Caco-2 (cell line): ENCODE results near the gene ME3. TPM values are rescaled to one million over a fixed set of nuclear protein-coding genes. Genes with fewer than 3 reads are reported as not detected.

Source experiments
- BruUV-seq: library from RNA; stranded (reverse); fragments of 400-500 nt; replicated peaks from 2 replicates; lab custom pipeline; 2021; lab: Mats Ljungman, UMichigan
- CTCF ChIA-PET: fragments of 300-600 bp; sonication (Branson Sonifier 250); formaldehyde crosslinking; loops from one replicate; lab custom pipeline; 2022; ENCODE audit warnings: antibody characterized with exemption; lab: Charles Lee
- POLR2A ChIA-PET: fragments of 300-600 bp; sonication (Branson Sonifier 250); formaldehyde crosslinking; loops from one replicate; lab custom pipeline; 2022; ENCODE audit warnings: antibody characterized with exemption; lab: Charles Lee
- DNase-seq, 2 experiments: peaks; one replicate each; pipeline versions ENCODE4 v3.0.0 to v3.0.0-alpha.2; 2020 to 2022
- H3K27me3 ChIP-seq: replicated peaks from 2 replicates; pipeline ENCODE4 v1.6.0; 2011; ENCODE audit warnings: low read length; ENCODE audit not compliant: control insufficient read depth, insufficient read depth
- H3K36me3 ChIP-seq: 2 replicates; pipeline ENCODE4 v1.5.1; 2011; ENCODE audit warnings: low read length; ENCODE audit not compliant: control insufficient read depth, insufficient read depth
- H3K4me1 ChIP-seq: fragments of 250-450 bp; sonication (Bioruptor Pico); 2 replicates; pipeline ENCODE4 v1.5.1; 2020; ENCODE audit warnings: mild to moderate bottlenecking
- H3K4me3 ChIP-seq: 2 replicates; pipeline ENCODE4 v1.5.1; 2011; ENCODE audit warnings: low read depth, mild to moderate bottlenecking, control low read depth, low read length
- H3K9me3 ChIP-seq: fragments of 250-450 bp; sonication (Bioruptor Pico); 2 replicates; pipeline ENCODE4 v1.5.1; 2020; ENCODE audit warnings: mild to moderate bottlenecking, moderate library complexity
- H3K27ac Mint-ChIP-seq: one replicate; pipeline ENCODE4 v1.8.0; 2022; ENCODE audit warnings: mixed read lengths; ENCODE audit not compliant: unreplicated experiment
- H3K27me3 Mint-ChIP-seq: one replicate; pipeline ENCODE4 v1.8.0; 2022; ENCODE audit warnings: mixed read lengths; ENCODE audit not compliant: insufficient read depth, unreplicated experiment
- H3K36me3 Mint-ChIP-seq: one replicate; pipeline ENCODE4 v1.8.0; 2022; ENCODE audit warnings: mild to moderate bottlenecking, mixed read lengths; ENCODE audit not compliant: insufficient read depth, unreplicated experiment
- H3K4me1 Mint-ChIP-seq: one replicate; pipeline ENCODE4 v1.8.0; 2022; ENCODE audit warnings: low read depth, mixed read lengths; ENCODE audit not compliant: unreplicated experiment
- H3K4me3 Mint-ChIP-seq: one replicate; pipeline ENCODE4 v1.8.0; 2022; ENCODE audit warnings: mild to moderate bottlenecking, moderate library complexity, mixed read lengths; ENCODE audit not compliant: unreplicated experiment
- H3K9me3 Mint-ChIP-seq: one replicate; pipeline ENCODE4 v1.8.0; 2022; ENCODE audit warnings: mixed read lengths; ENCODE audit not compliant: unreplicated experiment
- CTCF ChIP-seq, 2 experiments: fragments of 200-600 bp in 1 of 2; IDR thresholded peaks; 1 replicate in 1 of 2; 2 replicates in 1 of 2; pipeline versions ENCODE4 v1.5.1 to v1.8.0; 2011 to 2022; ENCODE audit warnings: antibody characterized with exemption in 1 of 2, control low read depth in 1 of 2, inconsistent platforms in 1 of 2, low read depth in 1 of 2, low read length in 1 of 2, mild to moderate bottlenecking in 1 of 2, moderate library complexity in 1 of 2; ENCODE audit not compliant: insufficient read depth in 1 of 2, severe bottlenecking in 1 of 2, unreplicated experiment in 1 of 2
- intact Hi-C: fragments of 100-400 bp; cut with micrococcal nuclease; formaldehyde crosslinking; loops from one replicate; pipeline ENCODE4 v1.10.0; 2022; ENCODE audit not compliant: unreplicated experiment
- total RNA-seq: library from RNA; stranded (reverse); gene quantifications from 2 replicates; pipeline ENCODE4 v1.2.3, GENCODE V29; 2022

Gene ME3
- total RNA-seq, 1 experiment from 2014 or later: 32.8 TPM

GRCh38 chr11:86497836-86498235 is 174.6 kb downstream of the ME3 start:
- H3K27me3 ChIP-seq: no peaks in the 10 kb centered on the region
- no peaks in the 10 kb centered on the region for H3K9me3 Mint-ChIP-seq
- TF ChIP-seq CTCF (IDR thresholded peaks at IDR 0.05; ENCODE audit: insufficient read depth in 1 of 2, low read depth in 1 of 2, low read length in 1 of 2, severe bottlenecking in 1 of 2, unreplicated experiment in 1 of 2): no peak
- intact Hi-C loops: loop anchor here (2.0 kb wide), 1 partner anchor 41 kb away; no protein-coding TSS in a partner anchor
- H3K9me3 ChIP-seq: no peaks in the 10 kb centered on the region
- ChIA-PET POLR2A (no interaction called here), CTCF (no interaction called here)
- H3K4me3 ChIP-seq: no peak overlapping the region
- 0 out of 2 replicates have a peak, but pooled peaks cover 1% of the 10 kb centered on the region for H3K36me3 ChIP-seq
- BruUV-seq: no TSS peak
- peak overlapping the region; percentile 63 for H3K27ac Mint-ChIP-seq
- H3K4me3 Mint-ChIP-seq: no peak overlapping the region
- peaks cover 13% of the 10 kb centered on the region for H3K4me1 Mint-ChIP-seq
- DNase-seq: no peak
- H3K4me1 ChIP-seq: peaks cover 52% of the 10 kb centered on the region
- peaks cover 12% of the 10 kb centered on the region for H3K36me3 Mint-ChIP-seq
- no peaks in the 10 kb centered on the region for H3K27me3 Mint-ChIP-seq

GRCh38 chr11:86497310-86497709 is 175.1 kb downstream of the ME3 start:
- no peaks in the 10 kb centered on the region for H3K27me3 Mint-ChIP-seq
- peak in 1 of 2 experiments; percentile 62 for DNase-seq
- H3K4me3 Mint-ChIP-seq: no peak overlapping the region
- H3K9me3 Mint-ChIP-seq: no peaks in the 10 kb centered on the region
- TF ChIP-seq CTCF (IDR thresholded peaks at IDR 0.05; ENCODE audit: insufficient read depth in 1 of 2, low read depth in 1 of 2, low read length in 1 of 2, severe bottlenecking in 1 of 2, unreplicated experiment in 1 of 2): no peak
- Histone ChIP-seq H3K4me3 (no peak overlapping the region), H3K36me3 (0 out of 2 replicates have a peak, but pooled peaks cover 1% of the 10 kb centered on the region), H3K4me1 (peaks cover 52% of the 10 kb centered on the region), H3K9me3 (no peaks in the 10 kb centered on the region), H3K27me3 (no peaks in the 10 kb centered on the region)
- peaks cover 12% of the 10 kb centered on the region for H3K36me3 Mint-ChIP-seq
- BruUV-seq: no TSS peak
- H3K27ac Mint-ChIP-seq: peak overlapping the region; percentile 63
- CTCF ChIA-PET: no interaction called here
- POLR2A ChIA-PET: no interaction called here
- H3K4me1 Mint-ChIP-seq: peaks cover 13% of the 10 kb centered on the region
- intact Hi-C loops: no loop called here

GRCh38 chr11:86495351-86495750 is 177.1 kb downstream of the ME3 start:
- Mint-ChIP-seq H3K27ac (no peak overlapping the region), H3K9me3 (no peaks in the 10 kb centered on the region), H3K27me3 (no peaks in the 10 kb centered on the region), H3K36me3 (peaks cover 12% of the 10 kb centered on the region), H3K4me1 (peaks cover 21% of the 10 kb centered on the region), H3K4me3 (no peak overlapping the region)
- CTCF ChIA-PET: no interaction called here
- TF ChIP-seq CTCF (IDR thresholded peaks at IDR 0.05; ENCODE audit: insufficient read depth in 1 of 2, low read depth in 1 of 2, low read length in 1 of 2, severe bottlenecking in 1 of 2, unreplicated experiment in 1 of 2): no peak
- BruUV-seq: no TSS peak
- H3K4me3 ChIP-seq: no peak overlapping the region
- H3K36me3 ChIP-seq: 0 out of 2 replicates have a peak, but pooled peaks cover 1% of the 10 kb centered on the region
- no peak for DNase-seq
- no peaks in the 10 kb centered on the region for H3K9me3 ChIP-seq
- intact Hi-C loops: no loop called here
- no peaks in the 10 kb centered on the region for H3K27me3 ChIP-seq
- H3K4me1 ChIP-seq: peaks cover 47% of the 10 kb centered on the region
- POLR2A ChIA-PET: no interaction called here
